Omental fat pad (tissue), 4 donors: ENCODE measurements around the gene CASP12. TPM values are rescaled to one million over a fixed set of nuclear protein-coding genes. Genes with fewer than 3 reads are reported as not detected.
A peak's percentile ranks its signal among the peaks of the same experiment; 100 is the strongest.
"Not testable (repeated sequence)": the region's sequence is repeated elsewhere in the genome, so short reads cannot be mapped to it uniquely, and the experiment has no call there.

Experiments used
- ATAC-seq: fragments of 150-250 bp; one replicate; pipeline ENCODE4 v1.9.1; 2016; ENCODE audit warnings: mild to moderate bottlenecking, moderate library complexity; ENCODE audit not compliant: low FRiP score
- DNase-seq: peaks from one replicate; pipeline ENCODE4 v3.0.0-alpha.2; 2019; ENCODE audit warnings: low spot score
- CTCF ChIP-seq, 3 donors: fragments of 450-650 bp; IDR thresholded peaks; one replicate each; pipeline ENCODE4 v1.5.1; 2016 to 2017; ENCODE audit warnings: antibody characterized with exemption in 3 of 3, mild to moderate bottlenecking in 3 of 3, moderate library complexity in 2 of 3
- total RNA-seq, 4 donors: library from RNA; depleted of rRNA; stranded (reverse); fragments of >200 nt; gene quantifications; one replicate each; pipeline ENCODE4 v1.1.0, GENCODE V29; 2016

Gene CASP12
- total RNA-seq = 1 to 10 TPM in 2 of 4 donors, under 1 TPM in 1, not detected in 1; 0.65 to 5.5 (median 2.4) TPM

DNA sequence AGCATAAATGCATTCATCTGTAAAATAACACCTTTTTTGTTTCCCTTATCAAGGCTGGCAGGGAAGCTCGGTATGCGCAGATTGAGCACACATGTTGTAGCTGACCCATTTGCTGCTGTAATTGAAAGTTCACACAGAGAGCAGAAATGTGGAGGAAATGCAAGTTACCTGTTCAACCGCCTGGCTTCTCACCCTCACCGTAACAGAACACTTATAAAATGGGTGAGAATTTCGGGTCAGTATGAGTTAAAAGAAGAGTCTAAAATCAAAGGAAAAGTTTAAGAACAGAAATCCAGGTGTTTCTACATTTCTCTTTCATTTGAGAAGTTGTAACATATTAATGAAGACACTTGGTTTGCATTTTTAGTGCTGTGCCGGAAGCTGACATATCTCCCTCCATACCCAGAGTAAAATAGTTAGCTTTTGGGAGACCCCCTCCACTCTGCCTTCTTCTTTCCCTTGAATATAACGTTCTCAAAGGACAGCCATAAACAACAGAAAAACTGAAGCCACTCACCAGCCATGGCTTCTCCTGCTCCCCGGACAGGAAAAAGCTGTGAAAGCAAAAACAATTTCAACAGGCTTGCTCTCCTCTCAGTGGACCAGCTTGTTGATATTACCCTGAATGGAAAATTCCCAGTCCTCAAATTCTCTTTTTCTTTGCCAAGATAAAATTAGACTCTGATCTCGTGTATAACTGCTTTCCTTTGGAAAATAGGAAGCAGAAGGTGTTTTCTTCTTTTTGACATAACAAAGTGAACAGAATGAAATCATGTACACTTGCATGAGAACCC, at the start of gene CASP12:
Gene CASP12 (minus strand): TSS at position 570 of the 794 bp plus-strand sequence.
- DNase-seq = no peak
- peak; percentile 43 for ATAC-seq
- no peak for TF ChIP-seq CTCF (IDR thresholded peaks at IDR 0.05)

DNA sequence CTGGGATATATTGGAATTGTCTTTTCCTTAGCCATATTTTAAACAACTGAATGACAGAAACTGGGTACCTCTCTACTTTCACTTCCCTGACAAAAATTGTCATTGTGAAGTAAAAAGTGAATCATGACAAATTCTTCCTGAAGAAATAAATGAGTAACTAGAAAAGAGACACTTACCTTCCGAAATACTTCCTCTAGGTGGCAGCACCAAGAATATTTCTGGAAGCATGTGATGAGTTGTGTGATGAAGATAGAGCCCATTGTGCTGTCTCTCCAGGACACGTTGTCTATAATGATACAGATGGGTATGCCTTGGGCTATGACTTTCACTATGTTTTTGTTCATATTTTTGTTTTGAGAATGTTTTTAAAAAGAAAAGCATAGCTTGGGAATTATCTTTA, 48.6 kb upstream of the CASP12 start:
- DNase-seq (no peak), ATAC-seq (no peak)
- no peak for TF ChIP-seq CTCF (IDR thresholded peaks at IDR 0.05)

- no peak for DNase-seq
- TF ChIP-seq CTCF (IDR thresholded peaks at IDR 0.05) = no peak
- ATAC-seq = no peak
These were observed 45.8 kb upstream of the CASP12 start for GRCh38 chr11:104944076-104944475.

- DNase-seq (no peak), ATAC-seq (no peak)
- no peak for TF ChIP-seq CTCF (IDR thresholded peaks at IDR 0.05)
These were observed 45.3 kb upstream of the CASP12 start for GRCh38 chr11:104943561-104943960.

DNA sequence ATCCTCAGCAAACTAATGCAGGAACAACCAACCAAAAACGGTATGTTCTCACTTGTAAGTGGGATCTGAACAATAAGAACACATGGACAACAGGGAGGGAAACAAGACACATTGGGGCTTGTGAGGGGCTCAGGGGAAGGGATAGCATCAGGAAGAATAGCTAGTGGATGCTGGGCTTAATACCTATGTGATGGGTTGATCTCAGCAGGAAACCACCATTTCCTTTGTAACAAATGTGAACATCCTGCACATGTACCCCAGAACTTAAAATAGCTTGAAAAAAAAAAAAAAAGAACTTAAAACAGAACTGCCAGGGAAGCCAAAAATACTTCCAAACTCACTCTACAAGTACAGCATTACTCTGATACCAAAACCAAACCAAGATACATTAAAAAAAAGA, 36.3 kb upstream of the CASP12 start:
- no peak for TF ChIP-seq CTCF (IDR thresholded peaks at IDR 0.05)
- DNase-seq (no peak), ATAC-seq (no peak)

GRCh38 chr11:104934073-104934472, 35.8 kb upstream of the CASP12 start:
- not testable (repeated sequence) for ATAC-seq, DNase-seq

GRCh38 chr11:104928811-104929210, 30.6 kb upstream of the CASP12 start:
- TF ChIP-seq CTCF (IDR thresholded peaks at IDR 0.05) = no peak
- no peak for DNase-seq
- no peak for ATAC-seq
